Subcutaneous preadipocyte (primary cell): ENCODE measurements around the gene C12orf54. TPM values are rescaled to one million over a fixed set of nuclear protein-coding genes. Genes with fewer than 3 reads are reported as not detected.

Experiments
- total RNA-seq: library from RNA; depleted of rRNA; stranded (reverse); fragments of >200 nt; gene quantifications from 2 replicates; pipeline ENCODE4 v1.2.3, GENCODE V29; 2012

Gene C12orf54
- not detected in 2 replicates for total RNA-seq

GRCh38 chr12:48482198-48482597, at the start of gene C12orf54:
TSS of gene C12orf54 (plus strand) at chr12:48482498. CDS start at chr12:48483297, 799 bp downstream.

GRCh38 chr12:48472259-48472658, 10.0 kb upstream of the C12orf54 start, which contains the start of gene ANP32D:
TSS of gene ANP32D (plus strand) at chr12:48472559. CDS start at chr12:48472665, 106 bp downstream.

GRCh38 chr12:48525332-48525731, 43.0 kb downstream of the C12orf54 start, which contains the start of gene OR8S1:
TSS of gene OR8S1 (plus strand) at chr12:48525632. CDS start at chr12:48525632, 0 bp downstream.

Other genes starting within 250 kb of the C12orf54 start
- gene ZNF641, start 131.6 kb upstream of the C12orf54 start, total RNA-seq: 4.8 and 4.9 TPM in 2 replicates
- gene ANP32D, start 9.9 kb upstream of the C12orf54 start, total RNA-seq: not detected in 2 replicates
- not detected in 2 replicates for gene OR8S1, start 43.1 kb downstream of the C12orf54 start, total RNA-seq
- not detected in 2 replicates for gene LALBA, start 87.5 kb downstream of the C12orf54 start, total RNA-seq
- gene KANSL2, start 199.7 kb downstream of the C12orf54 start, total RNA-seq: 43.2 and 49.6 TPM in 2 replicates
- 27.6 and 36.4 TPM in 2 replicates for gene CCNT1, start 234.2 kb downstream of the C12orf54 start, total RNA-seq